SK-N-SH treated with all-trans-retinoic acid at 6 μM for 48 hours (cell line): ENCODE results near the gene IRF5.

Experiments
- ATAC-seq: fragments of 200-7000 bp; cut with Tn5 transposase; 3 replicates; pipeline ENCODE4 v1.9.1; 2020; ENCODE audit warnings: mild to moderate bottlenecking, moderate library complexity
- ARNTL ChIP-seq: fragments of 450-650 bp; formaldehyde crosslinking; IDR thresholded peaks from 2 replicates; pipeline ENCODE4 v1.5.0; 2020; ENCODE audit warnings: low read depth, mild to moderate bottlenecking, moderate library complexity, borderline replicate concordance
- BACH2 ChIP-seq: fragments of 250-450 bp; sonication (Bioruptor Pico); IDR thresholded peaks from 2 replicates; pipeline ENCODE4 v1.9.0; 2021; ENCODE audit warnings: mild to moderate bottlenecking, borderline replicate concordance
- CSDC2 ChIP-seq: fragments of 250-450 bp; sonication (Bioruptor Pico); IDR thresholded peaks from 2 replicates; pipeline ENCODE4 v1.5.0; 2020; ENCODE audit warnings: mild to moderate bottlenecking, moderate library complexity
- ESRRG ChIP-seq: fragments of 250-450 bp; sonication (Bioruptor Pico); IDR thresholded peaks from 2 replicates; pipeline ENCODE4 v1.6.1; 2021; ENCODE audit warnings: mild to moderate bottlenecking
- GLIS3 ChIP-seq: fragments of 250-450 bp; sonication (Bioruptor Pico); IDR thresholded peaks from 2 replicates; pipeline ENCODE4 v1.5.0; 2020; ENCODE audit warnings: mild to moderate bottlenecking, moderate library complexity
- ISL1 ChIP-seq: fragments of 250-450 bp; sonication (Bioruptor Pico); IDR thresholded peaks from 2 replicates; pipeline ENCODE4 v2.1.2; 2022; ENCODE audit warnings: mild to moderate bottlenecking, moderate library complexity
- OSR1 ChIP-seq: fragments of 250-450 bp; sonication (Bioruptor Pico); IDR thresholded peaks from 2 replicates; pipeline ENCODE4 v1.8.0; 2022; ENCODE audit warnings: moderate library complexity, mild to moderate bottlenecking, inconsistent platforms
- PPARA ChIP-seq: fragments of 250-450 bp; sonication (Bioruptor Pico); IDR thresholded peaks from 2 replicates; pipeline ENCODE4 v1.5.0; 2020; ENCODE audit warnings: mild to moderate bottlenecking, borderline replicate concordance
- RARB ChIP-seq: fragments of 250-450 bp; sonication (Bioruptor Pico); IDR thresholded peaks from 2 replicates; pipeline ENCODE4 v1.8.0; 2021; ENCODE audit warnings: mild to moderate bottlenecking, moderate library complexity
- SNAI2 ChIP-seq: fragments of 250-450 bp; sonication (Bioruptor Pico); IDR thresholded peaks from 2 replicates; pipeline ENCODE4 v1.5.0; 2020; ENCODE audit warnings: mild to moderate bottlenecking, moderate library complexity
- TCF4 ChIP-seq: fragments of 250-450 bp; sonication (Bioruptor Pico); IDR thresholded peaks from 2 replicates; pipeline ENCODE4 v1.8.0; 2021; ENCODE audit warnings: mild to moderate bottlenecking, moderate library complexity, borderline replicate concordance
- TOX ChIP-seq: fragments of 250-450 bp; sonication (Bioruptor Pico); IDR thresholded peaks from 2 replicates; pipeline ENCODE4 v1.8.0; 2021; ENCODE audit warnings: mild to moderate bottlenecking, moderate library complexity, borderline replicate concordance
- ZC3H10 ChIP-seq: fragments of 250-450 bp; sonication (Bioruptor Pico); IDR thresholded peaks from 2 replicates; pipeline ENCODE4 v1.5.1; 2021; ENCODE audit warnings: mild to moderate bottlenecking, moderate library complexity
- ZFP3 ChIP-seq: fragments of 250-450 bp; sonication (Bioruptor Pico); IDR thresholded peaks from 2 replicates; pipeline ENCODE4 v1.5.0; 2020; ENCODE audit warnings: mild to moderate bottlenecking, moderate library complexity
- ZFP30 ChIP-seq: fragments of 450-650 bp; formaldehyde crosslinking; IDR thresholded peaks from 2 replicates; pipeline ENCODE4 v1.5.0; 2022; ENCODE audit warnings: mild to moderate bottlenecking, moderate library complexity
- ZNF565 ChIP-seq: fragments of 450-650 bp; formaldehyde crosslinking; conservative IDR thresholded peaks from 2 replicates; pipeline ENCODE4 v1.5.0; 2020; ENCODE audit warnings: low read depth, mild to moderate bottlenecking, moderate library complexity
- ZNF70 ChIP-seq: fragments of 450-650 bp; formaldehyde crosslinking; IDR thresholded peaks from 2 replicates; pipeline ENCODE4 v1.5.0; 2020; ENCODE audit warnings: mild to moderate bottlenecking, moderate library complexity
- ZNF8 ChIP-seq: fragments of 450-650 bp; formaldehyde crosslinking; IDR thresholded peaks from 2 replicates; pipeline ENCODE4 v1.5.0; 2020; ENCODE audit warnings: mild to moderate bottlenecking, moderate library complexity
- TF ChIP-seq, protein P1 (sequence below): fragments of 250-450 bp; sonication (Bioruptor Pico); IDR thresholded peaks from 2 replicates; pipeline ENCODE4 v1.8.0; 2020; ENCODE audit warnings: mild to moderate bottlenecking, moderate library complexity, borderline replicate concordance
- TF ChIP-seq, protein P2 (sequence below): fragments of 250-450 bp; sonication (Bioruptor Pico); IDR thresholded peaks from 2 replicates; pipeline ENCODE4 v1.5.1; 2021; ENCODE audit warnings: mild to moderate bottlenecking, moderate library complexity
- TF ChIP-seq, protein P3 (sequence below): fragments of 250-450 bp; sonication (Bioruptor Pico); IDR thresholded peaks from 2 replicates; pipeline ENCODE4 v1.8.0; 2021; ENCODE audit warnings: low read depth, mild to moderate bottlenecking, moderate library complexity, borderline replicate concordance
- TF ChIP-seq, protein P4 (sequence below): fragments of 250-450 bp; sonication (Bioruptor Pico); IDR thresholded peaks from 2 replicates; pipeline ENCODE4 v1.5.0; 2020; ENCODE audit warnings: mild to moderate bottlenecking, moderate library complexity
- TF ChIP-seq, protein P5 (sequence below): fragments of 250-450 bp; sonication (Bioruptor Pico); IDR thresholded peaks from 2 replicates; pipeline ENCODE4 v1.5.1; 2020; ENCODE audit warnings: low read depth, mild to moderate bottlenecking, moderate library complexity

Gene IRF5

DNA sequence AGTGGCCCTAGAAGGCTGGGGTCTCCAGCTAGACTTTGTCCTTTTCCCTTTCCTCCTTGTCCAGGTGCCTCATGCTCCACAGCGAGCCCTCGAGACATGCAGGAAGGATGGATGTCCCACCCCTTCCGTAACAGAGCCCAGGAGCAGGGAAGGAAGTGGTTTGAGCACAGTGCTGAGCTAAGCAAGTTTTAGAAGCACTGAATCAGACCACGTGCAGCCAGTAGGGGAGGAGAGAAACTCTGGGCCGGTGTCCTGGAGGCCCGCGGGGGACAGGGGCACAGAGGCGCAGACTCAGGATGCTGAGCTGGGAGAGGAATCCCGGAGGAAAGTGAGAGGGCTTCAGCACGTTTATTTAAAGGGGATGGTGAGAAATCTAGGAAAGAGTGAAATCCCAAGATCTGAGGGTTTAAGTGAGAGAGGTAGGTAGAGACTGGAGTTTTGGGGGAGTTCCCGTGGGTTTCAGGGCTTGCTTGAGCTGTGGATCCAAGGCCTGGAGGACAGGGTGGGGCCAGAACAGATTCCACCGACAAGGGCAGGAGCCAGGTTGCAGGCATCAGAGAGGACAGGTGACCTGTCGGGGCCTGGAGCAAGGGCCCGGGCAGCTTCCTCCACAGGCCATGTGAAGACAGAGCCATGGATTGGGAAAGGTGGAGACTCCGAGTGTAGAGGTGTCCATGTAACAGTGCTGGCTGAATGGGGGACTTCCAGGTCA is 4.4 kb upstream of the IRF5 start:
- no peak for ATAC-seq
- TF ChIP-seq ISL1 (CRISPR knock-in tag): no peak
- TF ChIP-seq TOX (CRISPR knock-in tag): no peak
- no peak for TF ChIP-seq ZNF8 (CRISPR knock-in tag)
- TF ChIP-seq, protein P1, sequence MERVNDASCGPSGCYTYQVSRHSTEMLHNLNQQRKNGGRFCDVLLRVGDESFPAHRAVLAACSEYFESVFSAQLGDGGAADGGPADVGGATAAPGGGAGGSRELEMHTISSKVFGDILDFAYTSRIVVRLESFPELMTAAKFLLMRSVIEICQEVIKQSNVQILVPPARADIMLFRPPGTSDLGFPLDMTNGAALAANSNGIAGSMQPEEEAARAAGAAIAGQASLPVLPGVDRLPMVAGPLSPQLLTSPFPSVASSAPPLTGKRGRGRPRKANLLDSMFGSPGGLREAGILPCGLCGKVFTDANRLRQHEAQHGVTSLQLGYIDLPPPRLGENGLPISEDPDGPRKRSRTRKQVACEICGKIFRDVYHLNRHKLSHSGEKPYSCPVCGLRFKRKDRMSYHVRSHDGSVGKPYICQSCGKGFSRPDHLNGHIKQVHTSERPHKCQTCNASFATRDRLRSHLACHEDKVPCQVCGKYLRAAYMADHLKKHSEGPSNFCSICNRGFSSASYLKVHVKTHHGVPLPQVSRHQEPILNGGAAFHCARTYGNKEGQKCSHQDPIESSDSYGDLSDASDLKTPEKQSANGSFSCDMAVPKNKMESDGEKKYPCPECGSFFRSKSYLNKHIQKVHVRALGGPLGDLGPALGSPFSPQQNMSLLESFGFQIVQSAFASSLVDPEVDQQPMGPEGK (CRISPR knock-in tag): no peak
- TF ChIP-seq BACH2 (CRISPR knock-in tag): no peak
- TF ChIP-seq ZNF70 (CRISPR knock-in tag): no peak
- no peak for TF ChIP-seq CSDC2 (CRISPR knock-in tag)
- TF ChIP-seq, protein P2, sequence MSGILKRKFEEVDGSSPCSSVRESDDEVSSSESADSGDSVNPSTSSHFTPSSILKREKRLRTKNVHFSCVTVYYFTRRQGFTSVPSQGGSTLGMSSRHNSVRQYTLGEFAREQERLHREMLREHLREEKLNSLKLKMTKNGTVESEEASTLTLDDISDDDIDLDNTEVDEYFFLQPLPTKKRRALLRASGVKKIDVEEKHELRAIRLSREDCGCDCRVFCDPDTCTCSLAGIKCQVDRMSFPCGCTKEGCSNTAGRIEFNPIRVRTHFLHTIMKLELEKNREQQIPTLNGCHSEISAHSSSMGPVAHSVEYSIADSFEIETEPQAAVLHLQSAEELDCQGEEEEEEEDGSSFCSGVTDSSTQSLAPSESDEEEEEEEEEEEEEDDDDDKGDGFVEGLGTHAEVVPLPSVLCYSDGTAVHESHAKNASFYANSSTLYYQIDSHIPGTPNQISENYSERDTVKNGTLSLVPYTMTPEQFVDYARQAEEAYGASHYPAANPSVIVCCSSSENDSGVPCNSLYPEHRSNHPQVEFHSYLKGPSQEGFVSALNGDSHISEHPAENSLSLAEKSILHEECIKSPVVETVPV (CRISPR knock-in tag): no peak
- no peak for TF ChIP-seq ESRRG (CRISPR knock-in tag)
- TF ChIP-seq PPARA (CRISPR knock-in tag): no peak

DNA sequence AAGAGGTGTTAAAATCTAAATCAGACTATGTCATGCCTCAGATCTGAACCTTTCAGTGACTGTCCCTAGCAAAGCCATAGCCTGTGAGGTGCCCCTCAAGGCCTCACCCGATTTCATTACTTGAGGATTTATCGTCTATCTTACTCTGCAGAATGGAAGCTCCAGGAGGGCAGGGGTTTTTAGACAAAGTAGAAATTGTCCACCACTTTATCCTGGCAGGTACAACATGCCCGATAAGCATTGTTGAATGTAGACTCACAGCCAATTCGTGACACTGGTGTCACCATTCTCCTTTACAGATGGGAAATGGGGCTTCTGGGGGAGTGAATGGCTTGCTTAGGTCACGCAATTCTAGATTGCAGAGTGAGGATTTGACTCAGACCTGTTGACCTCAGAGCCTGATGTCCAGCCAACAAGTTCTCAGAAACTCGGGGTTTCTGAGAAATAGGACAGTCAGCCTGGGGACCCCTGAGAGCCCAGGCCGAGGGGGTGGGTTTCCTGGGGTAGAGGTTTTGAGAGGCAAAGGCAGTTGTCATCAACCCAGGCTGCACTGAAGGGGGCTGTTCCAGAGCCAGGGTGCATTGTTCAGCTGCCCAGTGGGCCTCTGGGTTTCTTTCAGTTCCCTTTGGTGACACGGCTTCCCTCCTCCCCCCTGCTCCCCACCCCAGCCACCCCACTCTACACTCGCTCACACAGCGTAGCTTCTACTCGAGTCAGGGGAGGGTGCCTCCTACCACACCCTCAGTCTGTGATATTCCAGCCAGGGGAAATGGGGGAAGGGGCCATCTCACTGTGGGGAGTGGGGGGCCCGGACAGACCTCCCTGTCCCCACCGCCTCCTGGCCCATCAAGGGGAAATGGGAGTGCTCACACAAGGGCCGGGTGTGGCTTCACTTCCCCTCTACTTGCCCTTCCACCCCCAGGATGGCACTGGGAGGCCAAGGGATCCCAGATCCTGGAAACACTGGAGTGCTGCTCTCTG is 3.1 kb upstream of the IRF5 start:
- TF ChIP-seq ZFP3 (CRISPR knock-in tag) (no peak), RARB (CRISPR knock-in tag) (no peak), ZC3H10 (CRISPR knock-in tag) (no peak), OSR1 (CRISPR knock-in tag) (no peak), ESRRG (CRISPR knock-in tag) (no peak), ISL1 (CRISPR knock-in tag) (no peak), GLIS3 (CRISPR knock-in tag) (no peak), TOX (CRISPR knock-in tag) (no peak), SNAI2 (CRISPR knock-in tag) (no peak), ZFP30 (CRISPR knock-in tag) (no peak), ZNF70 (CRISPR knock-in tag) (no peak), ARNTL (no peak)
- TF ChIP-seq, protein P1 (CRISPR knock-in tag): no peak
- TF ChIP-seq, protein P3, sequence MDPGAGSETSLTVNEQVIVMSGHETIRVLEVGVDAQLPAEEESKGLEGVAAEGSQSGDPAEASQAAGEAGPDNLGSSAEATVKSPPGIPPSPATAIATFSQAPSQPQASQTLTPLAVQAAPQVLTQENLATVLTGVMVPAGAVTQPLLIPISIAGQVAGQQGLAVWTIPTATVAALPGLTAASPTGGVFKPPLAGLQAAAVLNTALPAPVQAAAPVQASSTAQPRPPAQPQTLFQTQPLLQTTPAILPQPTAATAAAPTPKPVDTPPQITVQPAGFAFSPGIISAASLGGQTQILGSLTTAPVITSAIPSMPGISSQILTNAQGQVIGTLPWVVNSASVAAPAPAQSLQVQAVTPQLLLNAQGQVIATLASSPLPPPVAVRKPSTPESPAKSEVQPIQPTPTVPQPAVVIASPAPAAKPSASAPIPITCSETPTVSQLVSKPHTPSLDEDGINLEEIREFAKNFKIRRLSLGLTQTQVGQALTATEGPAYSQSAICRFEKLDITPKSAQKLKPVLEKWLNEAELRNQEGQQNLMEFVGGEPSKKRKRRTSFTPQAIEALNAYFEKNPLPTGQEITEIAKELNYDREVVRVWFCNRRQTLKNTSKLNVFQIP: no peak
- TF ChIP-seq, protein P2 (CRISPR knock-in tag): no peak
- TF ChIP-seq, all 23 proteins: peak for 0
- no peak for ATAC-seq

DNA sequence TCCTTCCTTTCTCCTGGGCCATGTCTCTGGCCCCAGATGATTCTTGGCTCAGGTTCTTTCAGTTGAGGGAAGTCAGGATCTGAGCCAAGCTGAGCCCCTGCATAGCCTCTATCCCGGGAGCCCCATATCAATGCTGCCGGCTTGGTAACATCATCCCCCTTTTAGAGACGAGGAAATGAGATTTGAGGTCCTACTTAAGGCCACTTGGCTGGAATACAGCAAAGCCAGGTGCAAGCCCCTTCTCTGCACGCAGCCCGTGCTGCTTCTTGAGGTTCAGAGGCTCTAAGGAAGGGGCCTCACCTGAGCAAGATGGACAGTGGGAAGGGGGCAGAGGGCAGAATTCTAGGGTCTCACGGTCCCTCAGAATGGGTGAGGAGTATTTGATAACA is 2.4 kb upstream of the IRF5 start:
- TF ChIP-seq CSDC2 (CRISPR knock-in tag) (no peak), ZFP3 (CRISPR knock-in tag) (no peak), ISL1 (CRISPR knock-in tag) (no peak), RARB (CRISPR knock-in tag) (no peak), GLIS3 (CRISPR knock-in tag) (no peak), TCF4 (CRISPR knock-in tag) (no peak), ZNF565 (CRISPR knock-in tag) (no peak)
- TF ChIP-seq, protein P4, sequence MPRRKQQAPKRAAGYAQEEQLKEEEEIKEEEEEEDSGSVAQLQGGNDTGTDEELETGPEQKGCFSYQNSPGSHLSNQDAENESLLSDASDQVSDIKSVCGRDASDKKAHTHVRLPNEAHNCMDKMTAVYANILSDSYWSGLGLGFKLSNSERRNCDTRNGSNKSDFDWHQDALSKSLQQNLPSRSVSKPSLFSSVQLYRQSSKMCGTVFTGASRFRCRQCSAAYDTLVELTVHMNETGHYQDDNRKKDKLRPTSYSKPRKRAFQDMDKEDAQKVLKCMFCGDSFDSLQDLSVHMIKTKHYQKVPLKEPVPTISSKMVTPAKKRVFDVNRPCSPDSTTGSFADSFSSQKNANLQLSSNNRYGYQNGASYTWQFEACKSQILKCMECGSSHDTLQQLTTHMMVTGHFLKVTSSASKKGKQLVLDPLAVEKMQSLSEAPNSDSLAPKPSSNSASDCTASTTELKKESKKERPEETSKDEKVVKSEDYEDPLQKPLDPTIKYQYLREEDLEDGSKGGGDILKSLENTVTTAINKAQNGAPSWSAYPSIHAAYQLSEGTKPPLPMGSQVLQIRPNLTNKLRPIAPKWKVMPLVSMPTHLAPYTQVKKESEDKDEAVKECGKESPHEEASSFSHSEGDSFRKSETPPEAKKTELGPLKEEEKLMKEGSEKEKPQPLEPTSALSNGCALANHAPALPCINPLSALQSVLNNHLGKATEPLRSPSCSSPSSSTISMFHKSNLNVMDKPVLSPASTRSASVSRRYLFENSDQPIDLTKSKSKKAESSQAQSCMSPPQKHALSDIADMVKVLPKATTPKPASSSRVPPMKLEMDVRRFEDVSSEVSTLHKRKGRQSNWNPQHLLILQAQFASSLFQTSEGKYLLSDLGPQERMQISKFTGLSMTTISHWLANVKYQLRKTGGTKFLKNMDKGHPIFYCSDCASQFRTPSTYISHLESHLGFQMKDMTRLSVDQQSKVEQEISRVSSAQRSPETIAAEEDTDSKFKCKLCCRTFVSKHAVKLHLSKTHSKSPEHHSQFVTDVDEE: no peak
- TF ChIP-seq, protein P5, sequence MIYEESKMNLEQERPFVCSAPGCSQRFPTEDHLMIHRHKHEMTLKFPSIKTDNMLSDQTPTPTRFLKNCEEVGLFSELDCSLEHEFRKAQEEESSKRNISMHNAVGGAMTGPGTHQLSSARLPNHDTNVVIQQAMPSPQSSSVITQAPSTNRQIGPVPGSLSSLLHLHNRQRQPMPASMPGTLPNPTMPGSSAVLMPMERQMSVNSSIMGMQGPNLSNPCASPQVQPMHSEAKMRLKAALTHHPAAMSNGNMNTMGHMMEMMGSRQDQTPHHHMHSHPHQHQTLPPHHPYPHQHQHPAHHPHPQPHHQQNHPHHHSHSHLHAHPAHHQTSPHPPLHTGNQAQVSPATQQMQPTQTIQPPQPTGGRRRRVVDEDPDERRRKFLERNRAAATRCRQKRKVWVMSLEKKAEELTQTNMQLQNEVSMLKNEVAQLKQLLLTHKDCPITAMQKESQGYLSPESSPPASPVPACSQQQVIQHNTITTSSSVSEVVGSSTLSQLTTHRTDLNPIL (CRISPR knock-in tag): no peak
- ATAC-seq: no peak
